Measurements from ENCODE around the gene PEX7.

GRCh38 chr6:136798044-136798443 is 24.3 kb upstream of the PEX7 start:
- TF ChIP-seq, protein P1, sequence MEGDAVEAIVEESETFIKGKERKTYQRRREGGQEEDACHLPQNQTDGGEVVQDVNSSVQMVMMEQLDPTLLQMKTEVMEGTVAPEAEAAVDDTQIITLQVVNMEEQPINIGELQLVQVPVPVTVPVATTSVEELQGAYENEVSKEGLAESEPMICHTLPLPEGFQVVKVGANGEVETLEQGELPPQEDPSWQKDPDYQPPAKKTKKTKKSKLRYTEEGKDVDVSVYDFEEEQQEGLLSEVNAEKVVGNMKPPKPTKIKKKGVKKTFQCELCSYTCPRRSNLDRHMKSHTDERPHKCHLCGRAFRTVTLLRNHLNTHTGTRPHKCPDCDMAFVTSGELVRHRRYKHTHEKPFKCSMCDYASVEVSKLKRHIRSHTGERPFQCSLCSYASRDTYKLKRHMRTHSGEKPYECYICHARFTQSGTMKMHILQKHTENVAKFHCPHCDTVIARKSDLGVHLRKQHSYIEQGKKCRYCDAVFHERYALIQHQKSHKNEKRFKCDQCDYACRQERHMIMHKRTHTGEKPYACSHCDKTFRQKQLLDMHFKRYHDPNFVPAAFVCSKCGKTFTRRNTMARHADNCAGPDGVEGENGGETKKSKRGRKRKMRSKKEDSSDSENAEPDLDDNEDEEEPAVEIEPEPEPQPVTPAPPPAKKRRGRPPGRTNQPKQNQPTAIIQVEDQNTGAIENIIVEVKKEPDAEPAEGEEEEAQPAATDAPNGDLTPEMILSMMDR (IDR thresholded peaks at IDR 0.05 in 2 of 3, conservative IDR thresholded peaks at IDR 0.05 in 1 of 3; ENCODE audit: borderline replicate concordance in 1 of 3, insufficient read depth in 1 of 3, low read depth in 2 of 3, low read length in 2 of 3), result no peak
- no peak for TF ChIP-seq SIN3A (IDR thresholded peaks at IDR 0.05; ENCODE audit: low read depth)
- TF ChIP-seq EZH2 (IDR thresholded peaks at IDR 0.05), result no peak
- no peak for TF ChIP-seq POLR2A (IDR thresholded peaks at IDR 0.05; ENCODE audit: borderline replicate concordance, extremely low read depth, insufficient read depth, insufficient read length)

Measured in HCT116 (cell line).